ENCODE results near the gene GABRR2. TPM values are rescaled to one million over a fixed set of nuclear protein-coding genes. Genes with fewer than 3 reads are reported as not detected.
A peak's percentile ranks its signal among the peaks of the same experiment; 100 is the strongest.

Gene GABRR2
- total RNA-seq, 1 experiment from 2014 or later: 0.36 TPM

GRCh38 chr6:89222712-89223039 lies 92.4 kb downstream of the GABRR2 start:
- Histone ChIP-seq H3F3A (ENCODE audit: low read length, unreplicated experiment) (peaks cover 2% of the 10 kb centered on the region), H4K20me1 (ENCODE audit: low read length) (no peaks in the 10 kb centered on the region), H3K9ac (ENCODE audit: low read length) (no peak overlapping the region), H3K27me3 (ENCODE audit: low read length) (peaks cover 4% of the 10 kb centered on the region; the same call in 1 of the 2 replicates), H2AFZ (ENCODE audit: low read length) (no peak overlapping the region), H3K4me1 (ENCODE audit: insufficient read depth, low read length) (0 out of 2 replicates have a peak, but pooled peaks cover 6% of the 10 kb centered on the region), H3K79me2 (ENCODE audit: low read length) (no peaks in the 10 kb centered on the region), H3K9me2 (replicated peaks; ENCODE audit: low read length) (no peaks in the 10 kb centered on the region), H3K27ac (ENCODE audit: low read length) (no peak overlapping the region), H3K36me3 (ENCODE audit: low read depth, low read length) (no peaks in the 10 kb centered on the region), H3K4me3 (ENCODE audit: low read length) (no peak overlapping the region), H3K4me2 (ENCODE audit: low read length) (0 out of 2 replicates have a peak overlapping the region, but pooled peaks have one; percentile 11), H3K9me3 (ENCODE audit: low read length) (no peaks in the 10 kb centered on the region)
- CTCF ChIA-PET: no interaction called here
- DNase-seq: no peak
- no TSS peak for BruUV-seq (replicated peaks)
- TF ChIP-seq CTCF (conservative IDR thresholded peaks at IDR 0.05; ENCODE audit: low read depth, low read length) (no peak), EZH2 (IDR thresholded peaks at IDR 0.05; ENCODE audit: low read length, unreplicated experiment) (no peak), EZH2phosphoT487 (IDR thresholded peaks at IDR 0.05; ENCODE audit: borderline replicate concordance, low read length) (no peak)
- intact Hi-C loops (cut with micrococcal nuclease): no loop called here
- no peak for ATAC-seq
- POLR2A ChIA-PET (ENCODE audit: unreplicated experiment): interaction anchor here (0.6 kb wide), 1 partner anchor 129 kb away, joined by 3 read pairs; no protein-coding TSS in a partner anchor

DNA sequence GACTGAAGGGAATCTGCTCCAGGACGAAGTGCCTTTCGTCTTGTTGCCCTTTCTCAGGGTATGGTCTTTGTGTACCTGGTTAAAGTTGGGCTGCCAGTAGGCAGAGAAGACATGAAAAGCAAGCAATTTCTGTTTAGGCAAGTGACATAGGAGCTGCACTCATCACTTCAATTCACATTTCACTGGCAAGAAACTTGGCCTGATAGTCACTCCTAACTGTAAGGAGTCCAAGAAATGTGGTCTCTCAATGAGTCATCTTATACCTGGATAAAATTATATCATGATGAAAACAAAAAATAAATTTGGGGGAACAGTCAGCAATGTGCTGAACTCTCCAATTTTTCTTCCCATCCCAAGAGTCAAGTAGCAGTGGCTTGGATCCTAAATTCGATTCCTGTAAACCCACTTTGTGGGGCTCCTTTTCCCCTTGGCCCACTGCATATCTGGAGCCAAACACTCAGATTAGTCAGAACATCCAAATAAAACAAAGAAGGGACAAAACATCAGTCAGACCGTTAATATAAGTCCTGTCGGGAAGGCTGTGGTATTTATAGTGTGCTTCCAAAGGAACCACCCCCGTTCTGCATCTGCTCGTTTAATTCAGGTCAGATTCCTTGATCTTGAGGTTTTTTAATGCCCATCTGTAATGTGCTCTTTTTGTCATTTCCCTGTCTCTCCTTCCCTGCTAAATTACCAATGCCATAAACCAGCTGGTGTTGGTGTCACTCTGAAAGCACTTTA lies 93.0 kb downstream of the GABRR2 start:
- 0 out of 2 replicates have a peak, but pooled peaks cover 6% of the 10 kb centered on the region for H3K4me1 ChIP-seq (ENCODE audit: insufficient read depth, low read length)
- H3F3A ChIP-seq (ENCODE audit: low read length, unreplicated experiment): peaks cover 2% of the 10 kb centered on the region
- ChIA-PET POLR2A (ENCODE audit: unreplicated experiment) (interaction anchor here (0.6 kb wide), 1 partner anchor 129 kb away, joined by 3 read pairs; no protein-coding TSS in a partner anchor), CTCF (no interaction called here)
- no peaks in the 10 kb centered on the region for H4K20me1 ChIP-seq (ENCODE audit: low read length)
- no peaks in the 10 kb centered on the region for H3K36me3 ChIP-seq (ENCODE audit: low read depth, low read length)
- peaks cover 4% of the 10 kb centered on the region; the same call in 1 of the 2 replicates for H3K27me3 ChIP-seq (ENCODE audit: low read length)
- intact Hi-C loops (cut with micrococcal nuclease): no loop called here
- BruUV-seq (replicated peaks): no TSS peak
- no peak overlapping the region for H2AFZ ChIP-seq (ENCODE audit: low read length)
- peak; percentile 66 for ATAC-seq
- TF ChIP-seq CTCF (conservative IDR thresholded peaks at IDR 0.05; ENCODE audit: low read depth, low read length): no peak
- TF ChIP-seq EZH2phosphoT487 (IDR thresholded peaks at IDR 0.05; ENCODE audit: borderline replicate concordance, low read length): no peak
- TF ChIP-seq EZH2 (IDR thresholded peaks at IDR 0.05; ENCODE audit: low read length, unreplicated experiment): no peak
- no peaks in the 10 kb centered on the region for H3K9me3 ChIP-seq (ENCODE audit: low read length)
- H3K9me2 ChIP-seq (replicated peaks; ENCODE audit: low read length): no peaks in the 10 kb centered on the region
- H3K9ac ChIP-seq (ENCODE audit: low read length): no peak overlapping the region
- no peak overlapping the region for H3K4me3 ChIP-seq (ENCODE audit: low read length)
- peak; percentile 37 for DNase-seq
- H3K79me2 ChIP-seq (ENCODE audit: low read length): no peaks in the 10 kb centered on the region
- 0 out of 2 replicates have a peak overlapping the region, but pooled peaks have one; percentile 11 for H3K4me2 ChIP-seq (ENCODE audit: low read length)
- H3K27ac ChIP-seq (ENCODE audit: low read length): no peak overlapping the region

GRCh38 chr6:89221129-89221528 lies 94.0 kb downstream of the GABRR2 start:
- intact Hi-C loops (cut with micrococcal nuclease): no loop called here

More at GRCh38 chr6:89221129-89221528, 94.0 kb downstream of the GABRR2 start:
- Histone ChIP-seq H3K4me1 (ENCODE audit: insufficient read depth, low read length) (0 out of 2 replicates have a peak, but pooled peaks cover 6% of the 10 kb centered on the region), H3K4me2 (ENCODE audit: low read length) (no peak overlapping the region), H2AFZ (ENCODE audit: low read length) (no peak overlapping the region), H3K79me2 (ENCODE audit: low read length) (no peaks in the 10 kb centered on the region), H4K20me1 (ENCODE audit: low read length) (no peaks in the 10 kb centered on the region), H3F3A (ENCODE audit: low read length, unreplicated experiment) (peaks cover 2% of the 10 kb centered on the region), H3K9me3 (ENCODE audit: low read length) (no peaks in the 10 kb centered on the region), H3K36me3 (ENCODE audit: low read depth, low read length) (no peaks in the 10 kb centered on the region), H3K27ac (ENCODE audit: low read length) (no peak overlapping the region), H3K4me3 (ENCODE audit: low read length) (no peak overlapping the region), H3K9me2 (replicated peaks; ENCODE audit: low read length) (no peaks in the 10 kb centered on the region), H3K27me3 (ENCODE audit: low read length) (peaks cover 4% of the 10 kb centered on the region; the same call in 1 of the 2 replicates), H3K9ac (ENCODE audit: low read length) (no peak overlapping the region)
- ChIA-PET POLR2A (ENCODE audit: unreplicated experiment) (no interaction called here), CTCF (no interaction called here)
- DNase-seq (no peak), ATAC-seq (no peak)
- no TSS peak for BruUV-seq (replicated peaks)
- TF ChIP-seq CTCF (conservative IDR thresholded peaks at IDR 0.05; ENCODE audit: low read depth, low read length): no peak
- no peak for TF ChIP-seq EZH2phosphoT487 (IDR thresholded peaks at IDR 0.05; ENCODE audit: borderline replicate concordance, low read length)
- TF ChIP-seq EZH2 (IDR thresholded peaks at IDR 0.05; ENCODE audit: low read length, unreplicated experiment): no peak
